ENCODE results near the gene UGT1A4.

The UGT1A4 gene

DNA sequence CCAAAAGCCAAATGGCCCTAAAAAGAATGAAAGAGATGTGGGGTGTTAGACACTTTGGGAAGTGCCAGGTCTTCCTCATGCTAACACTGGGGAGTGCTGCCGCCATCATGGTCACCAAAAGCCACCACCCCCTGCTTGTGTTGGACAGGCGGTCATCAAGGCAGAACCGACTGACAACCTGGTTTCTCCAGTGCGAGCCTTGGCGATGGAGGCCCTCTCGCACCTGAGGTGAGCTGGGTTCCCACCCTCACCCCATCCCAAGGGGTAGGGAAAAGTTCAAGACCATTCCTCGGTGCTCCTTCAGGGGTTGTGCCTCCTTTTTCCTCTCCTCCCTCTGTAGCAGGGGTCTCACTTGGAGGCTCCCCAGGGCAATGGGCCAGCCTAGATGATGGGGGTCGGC, 93.2 kb downstream of the UGT1A4 start:
- DNase-seq (ENCODE audit: low spot score): no peak

DNA sequence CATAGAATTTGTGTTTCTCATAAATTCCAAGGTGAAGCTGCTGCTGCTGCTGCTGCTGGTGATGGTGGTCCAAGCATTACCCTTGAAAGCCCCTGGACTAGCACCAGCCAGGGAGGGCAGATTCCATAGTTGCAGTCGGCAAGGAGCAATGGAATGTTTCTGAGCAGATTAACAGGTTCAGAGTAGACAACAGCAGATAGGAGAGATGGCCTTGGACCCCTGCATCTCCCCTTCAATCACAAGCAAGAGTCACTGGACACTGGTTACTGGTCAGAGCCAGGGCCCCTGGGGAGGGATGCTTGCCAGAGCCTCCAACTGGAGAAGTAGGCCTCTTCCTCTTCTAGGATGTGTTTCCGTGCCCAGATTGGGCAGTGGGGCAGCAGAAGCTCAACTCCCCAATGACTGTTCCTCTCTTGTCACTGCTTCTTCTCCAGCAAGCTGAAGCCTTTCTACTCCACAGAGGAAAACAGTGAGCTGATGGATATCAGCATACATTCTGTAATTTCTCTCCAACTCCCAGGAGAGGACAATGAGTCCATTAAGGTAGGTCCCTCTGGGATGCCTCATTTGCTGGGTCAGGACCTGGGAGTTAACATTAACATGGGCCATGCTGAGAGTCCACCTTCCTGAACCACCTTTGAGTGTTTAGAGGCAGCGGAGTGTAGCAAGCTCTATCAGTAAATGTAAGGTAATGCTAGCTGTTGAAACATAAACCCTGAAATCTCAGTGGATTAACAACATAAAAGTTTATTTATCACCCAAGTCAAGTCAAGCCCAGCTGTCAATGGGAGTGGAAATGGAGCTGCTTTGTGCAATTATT, 94.9 kb downstream of the UGT1A4 start:
- no peak for DNase-seq (ENCODE audit: low spot score)

DNA sequence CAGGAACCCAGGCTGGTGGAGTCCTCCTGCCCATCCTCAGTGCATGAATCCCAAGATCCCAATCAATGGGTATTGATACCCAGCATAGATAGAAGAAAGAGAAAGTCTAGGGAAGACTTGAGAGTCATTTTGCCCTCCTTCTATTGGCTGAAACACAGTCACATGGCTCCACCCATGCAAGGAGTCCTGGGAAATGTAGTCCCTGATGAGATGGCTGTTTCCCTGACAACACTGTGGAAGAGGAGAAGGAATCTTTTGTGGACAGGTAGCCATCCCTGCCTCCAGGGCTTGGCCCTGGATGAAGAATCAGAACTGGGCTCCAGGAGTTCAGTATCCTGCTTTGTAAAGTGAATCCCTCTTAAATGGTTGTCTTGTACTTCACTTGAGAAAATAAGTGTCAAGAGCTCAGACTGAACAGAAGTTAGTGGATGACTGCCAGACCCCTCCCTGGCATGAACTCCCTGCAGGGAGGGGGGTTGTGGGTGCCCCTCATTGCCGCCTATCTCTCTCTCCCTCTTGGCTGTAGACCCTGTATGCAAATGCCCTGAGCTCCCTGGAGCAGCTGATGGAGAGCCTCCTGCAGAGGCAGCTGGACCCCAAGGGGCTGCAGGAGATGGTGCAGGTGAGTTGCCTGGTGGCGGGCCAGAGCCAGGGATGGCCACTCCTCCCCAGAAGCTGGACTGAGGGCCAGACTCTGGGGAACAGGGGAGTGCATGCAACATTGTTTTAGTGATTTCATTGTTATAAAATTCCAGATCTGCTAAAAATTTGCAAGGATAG, 95.7 kb downstream of the UGT1A4 start:
- no peak for DNase-seq (ENCODE audit: low spot score)

DNA sequence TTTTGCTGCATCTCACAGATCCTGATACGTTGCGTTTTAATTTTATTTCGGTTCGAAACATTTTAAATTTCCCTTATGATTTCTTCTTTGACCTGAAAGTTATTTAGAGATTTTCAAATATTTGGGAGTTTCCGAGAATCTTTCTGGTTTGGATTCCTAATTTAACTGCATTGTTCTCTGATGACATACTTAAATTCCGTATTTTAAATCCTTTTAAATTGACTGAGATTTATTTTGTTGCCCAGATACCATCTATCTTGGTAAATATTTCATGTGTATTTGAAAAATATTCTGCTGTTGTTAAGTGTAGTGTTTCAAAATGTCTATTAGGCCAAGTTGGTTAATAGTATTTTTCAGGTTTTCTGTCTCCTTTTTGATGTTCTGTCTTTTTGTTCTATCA, 97.3 kb downstream of the UGT1A4 start:
- DNase-seq (ENCODE audit: low spot score): no peak

DNA sequence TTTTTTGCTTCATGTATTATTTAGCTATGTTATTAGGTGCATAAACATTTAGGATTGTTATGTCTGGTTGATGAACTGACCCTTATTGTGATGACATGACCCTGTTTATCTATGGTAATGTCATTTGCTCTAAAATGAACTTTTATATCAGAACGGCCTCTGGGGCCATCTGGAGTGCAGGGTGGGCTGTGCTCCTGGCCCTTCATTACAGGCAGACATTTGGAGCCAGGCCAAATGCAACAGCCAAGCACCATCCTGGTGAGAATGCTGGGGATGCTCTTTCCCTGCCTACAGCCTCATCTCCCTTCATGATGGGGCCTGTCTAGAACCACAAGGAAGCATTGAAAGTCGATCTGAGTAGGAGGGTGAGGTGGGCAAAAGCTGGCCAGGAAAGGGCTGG, 97.8 kb downstream of the UGT1A4 start:
- no peak for DNase-seq (ENCODE audit: low spot score)

DNA sequence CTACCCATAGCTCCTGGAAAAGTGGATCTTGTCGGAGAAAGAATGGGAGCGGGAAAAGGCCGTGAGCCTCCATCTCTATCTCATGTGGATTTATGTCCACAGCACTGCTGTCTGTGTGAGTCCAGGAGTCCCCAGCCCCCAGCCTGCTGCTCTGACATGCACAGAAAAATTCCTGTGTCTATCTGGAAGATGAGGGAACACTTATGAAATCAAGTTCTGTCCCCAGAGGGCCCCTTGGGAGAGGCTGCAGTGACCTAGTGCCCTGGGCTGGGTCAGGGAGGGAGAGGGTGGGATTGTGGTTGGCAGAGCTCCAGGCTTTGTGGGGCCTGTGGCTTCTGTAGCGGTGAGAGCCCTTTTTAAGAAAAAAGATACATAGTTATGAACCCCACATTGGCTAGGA, 98.2 kb downstream of the UGT1A4 start:
- no peak for DNase-seq (ENCODE audit: low spot score)

DNA sequence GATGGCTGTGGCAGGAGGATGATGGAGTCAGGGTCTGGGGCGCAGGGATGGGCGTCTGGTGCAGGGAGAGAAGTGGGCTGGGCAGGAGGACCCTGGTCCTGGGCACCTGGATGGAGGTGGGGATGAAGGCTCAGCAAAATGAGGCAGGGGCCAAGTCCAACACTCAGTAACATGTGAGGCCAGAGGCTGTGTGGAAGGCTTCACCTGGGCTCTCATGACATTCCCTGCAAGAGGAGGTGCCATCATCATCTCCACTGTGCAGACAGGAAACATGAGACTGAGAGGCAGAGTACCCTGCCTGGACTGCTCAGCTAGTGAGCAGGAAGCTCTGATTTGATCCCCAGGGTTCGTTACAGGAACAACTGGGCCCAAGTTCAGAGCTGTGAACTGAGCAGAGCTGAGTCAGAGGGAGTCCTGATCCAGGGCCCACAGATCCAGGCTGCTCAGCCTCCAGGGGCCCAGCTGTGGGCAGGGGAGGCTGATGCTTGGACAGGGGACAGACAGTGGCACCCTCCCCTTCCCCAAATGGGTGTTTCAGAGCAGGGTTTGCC, 98.9 kb downstream of the UGT1A4 start:
- peak; percentile 52 for DNase-seq (ENCODE audit: low spot score)

DNA sequence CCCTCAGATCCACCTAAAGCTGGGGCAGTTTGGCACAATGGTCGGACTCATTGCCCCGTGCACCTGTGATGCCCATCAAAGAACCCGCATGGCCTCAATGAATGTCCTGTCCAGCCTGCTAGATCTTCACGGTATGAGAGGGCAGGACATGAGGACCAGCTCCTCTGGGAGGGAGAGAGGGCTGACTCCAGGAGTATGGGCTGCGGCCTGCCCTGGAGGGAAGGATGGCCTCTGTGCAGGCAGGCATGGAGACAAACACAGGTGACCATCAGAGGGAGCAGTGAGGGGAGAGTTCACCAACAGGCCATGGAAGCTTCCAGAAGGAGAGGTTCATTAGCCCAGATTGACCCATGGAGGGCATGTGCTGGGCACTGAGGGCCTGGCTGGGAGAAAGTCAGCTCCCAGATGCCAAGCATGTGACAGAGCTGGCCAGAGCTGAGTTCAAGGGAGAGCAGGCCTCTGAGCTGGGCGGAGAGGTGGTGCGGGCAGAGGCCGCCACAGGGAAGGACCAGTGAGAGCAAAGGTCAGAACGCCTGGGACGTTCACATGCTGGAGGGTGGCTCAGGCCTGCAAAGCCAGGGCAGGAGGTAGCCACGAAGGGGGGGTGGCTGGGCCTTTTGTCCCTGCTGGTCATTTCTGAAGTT, 99.6 kb downstream of the UGT1A4 start:
- no peak for DNase-seq (ENCODE audit: low spot score)

DNA sequence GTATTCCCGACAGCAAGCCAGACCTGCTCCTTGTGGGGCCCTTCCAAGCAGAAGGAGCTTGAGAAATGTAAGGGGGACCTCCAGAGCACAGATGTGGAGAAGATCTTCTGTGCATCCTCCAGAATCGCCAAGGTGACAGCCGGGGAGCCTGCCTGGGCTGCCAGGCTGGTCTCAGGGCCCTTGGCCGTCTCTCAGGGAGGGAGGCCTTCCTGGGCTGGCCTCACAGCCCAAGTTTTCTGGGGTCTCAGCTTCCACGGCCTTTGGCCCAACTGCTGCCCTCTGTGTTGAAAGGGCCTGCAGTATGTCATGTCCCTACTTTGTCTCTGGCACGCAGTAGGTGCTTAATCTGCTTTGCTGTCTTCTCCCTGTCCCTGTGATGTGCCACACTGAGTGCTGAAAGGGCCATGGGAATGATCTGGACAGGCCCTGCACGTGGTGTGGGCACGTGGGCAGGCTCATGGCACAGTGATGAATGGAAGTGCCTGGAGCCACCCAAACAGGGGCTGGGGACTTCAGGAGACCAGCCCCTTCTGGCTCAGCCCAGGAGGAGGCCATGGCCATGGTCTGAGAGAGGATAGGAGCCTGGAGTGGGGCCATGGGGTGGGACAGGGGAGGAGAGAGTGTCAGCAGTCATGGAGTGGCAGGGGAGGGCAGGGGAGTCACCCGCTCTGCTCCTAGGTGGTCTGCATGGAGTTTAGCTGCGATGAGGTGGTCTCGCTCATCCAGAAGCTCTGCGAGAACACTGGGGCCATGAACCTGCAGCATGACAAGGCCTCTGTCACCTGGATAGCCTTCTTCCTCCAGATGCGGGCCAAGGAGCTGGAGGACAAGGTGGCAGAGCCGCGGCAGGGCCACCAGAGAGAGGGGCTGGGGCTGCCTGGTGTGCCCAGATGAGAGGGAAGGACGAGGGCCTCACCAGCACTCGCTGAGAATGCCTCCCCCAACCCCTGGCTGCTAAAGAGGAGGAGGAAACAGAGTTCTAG, 100.4 kb downstream of the UGT1A4 start:
- no peak for DNase-seq (ENCODE audit: low spot score)

DNA sequence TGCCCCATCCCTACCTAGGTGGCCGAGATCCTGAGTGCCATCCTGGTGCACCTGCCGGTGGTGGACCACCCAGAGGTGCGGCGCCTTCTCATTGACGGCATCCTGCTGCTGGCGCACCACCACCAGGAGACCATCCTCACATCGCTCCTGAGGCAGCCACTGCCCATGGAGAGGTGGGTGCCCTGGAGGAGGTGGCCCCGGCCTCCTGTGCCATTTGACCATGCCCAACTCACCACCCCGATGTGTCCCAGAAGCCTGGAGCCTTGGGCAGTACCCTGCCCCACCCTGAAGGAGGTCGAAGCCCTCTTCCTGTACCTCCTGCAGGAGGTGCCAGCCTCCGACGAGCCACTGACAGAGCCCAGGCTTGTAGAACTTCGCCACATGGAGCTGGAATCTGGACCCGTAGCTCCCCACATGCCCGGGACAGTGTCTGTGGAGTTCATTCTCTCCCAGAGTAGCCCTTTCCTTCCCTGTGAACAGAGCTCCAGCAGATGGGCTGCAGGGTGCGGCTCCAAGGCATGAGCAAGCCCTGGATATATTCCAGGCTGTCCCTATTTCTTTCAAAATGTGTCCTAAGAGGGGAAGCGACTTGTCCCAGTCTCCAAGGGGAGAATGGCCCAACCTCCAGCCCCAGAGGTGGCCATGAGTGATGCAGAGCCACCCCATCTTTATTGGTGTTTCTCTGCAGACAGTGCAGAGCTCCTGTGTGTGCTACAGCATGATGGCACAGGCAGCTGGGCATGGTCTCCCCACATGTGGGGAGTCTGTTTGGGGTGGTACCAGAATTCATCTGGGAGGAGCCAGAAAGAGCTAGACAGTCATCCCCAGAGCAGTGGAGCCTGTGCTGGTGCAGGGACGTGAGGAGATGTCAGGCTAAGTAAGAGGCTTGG, 101.6 kb downstream of the UGT1A4 start:
- DNase-seq (ENCODE audit: low spot score): peak; percentile 72

DNA sequence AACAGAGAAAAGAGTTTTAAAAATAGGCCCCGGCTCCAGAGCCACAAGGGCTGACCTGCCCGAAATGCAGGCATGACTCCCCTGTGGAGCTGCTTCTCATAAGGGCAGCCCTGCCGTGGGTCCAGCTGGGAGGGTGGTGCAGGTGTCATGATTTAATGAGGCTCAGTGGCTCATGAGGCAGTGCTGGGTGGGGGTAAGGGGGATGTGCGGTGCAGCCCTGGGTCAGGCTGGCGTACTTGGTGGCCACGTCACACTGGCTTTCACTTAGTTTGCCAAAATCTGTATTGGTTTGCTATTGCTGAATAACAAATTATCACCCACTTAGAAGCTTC, 102.2 kb downstream of the UGT1A4 start:
- DNase-seq (ENCODE audit: low spot score): no peak

DNA sequence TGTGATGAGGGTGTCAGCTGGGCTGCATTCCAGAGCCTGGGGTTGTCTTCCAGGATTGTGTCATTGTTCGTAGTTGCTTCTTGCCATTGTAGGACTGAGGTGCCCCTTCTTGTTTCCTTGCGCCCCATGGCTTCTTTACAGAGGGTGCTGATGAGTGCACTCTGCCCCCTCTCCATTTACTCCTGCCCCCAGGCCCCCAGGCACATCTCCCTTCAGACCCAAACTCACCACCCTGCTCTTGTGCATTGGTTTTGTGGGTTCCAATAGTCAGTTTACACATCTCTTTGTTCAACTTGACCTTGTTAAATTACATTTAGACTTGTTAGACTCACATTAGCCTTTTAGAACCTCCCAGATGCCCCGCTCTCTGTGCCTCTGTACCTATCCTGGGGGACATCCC, 102.7 kb downstream of the UGT1A4 start:
- no peak for DNase-seq (ENCODE audit: low spot score)

DNA sequence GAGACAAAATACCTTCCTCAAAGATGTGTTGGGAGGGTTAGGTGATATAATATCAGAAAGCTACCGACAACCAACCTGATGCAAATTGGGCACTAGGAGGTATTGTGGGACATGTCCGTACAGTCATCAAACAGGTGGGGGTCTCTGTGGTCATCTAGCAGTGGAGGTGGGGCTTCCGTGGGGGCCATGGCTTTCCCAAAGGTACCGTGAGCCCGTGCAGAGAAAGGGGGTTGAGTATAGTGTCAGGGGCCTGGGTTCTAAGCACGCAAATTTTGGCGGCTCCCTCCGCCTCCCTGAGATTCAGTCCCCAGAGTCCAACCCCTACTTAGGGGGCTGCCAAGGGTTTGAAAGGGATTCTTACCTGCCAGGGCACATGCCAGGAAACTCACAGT, 103.2 kb downstream of the UGT1A4 start:
- no peak for DNase-seq (ENCODE audit: low spot score)

DNA sequence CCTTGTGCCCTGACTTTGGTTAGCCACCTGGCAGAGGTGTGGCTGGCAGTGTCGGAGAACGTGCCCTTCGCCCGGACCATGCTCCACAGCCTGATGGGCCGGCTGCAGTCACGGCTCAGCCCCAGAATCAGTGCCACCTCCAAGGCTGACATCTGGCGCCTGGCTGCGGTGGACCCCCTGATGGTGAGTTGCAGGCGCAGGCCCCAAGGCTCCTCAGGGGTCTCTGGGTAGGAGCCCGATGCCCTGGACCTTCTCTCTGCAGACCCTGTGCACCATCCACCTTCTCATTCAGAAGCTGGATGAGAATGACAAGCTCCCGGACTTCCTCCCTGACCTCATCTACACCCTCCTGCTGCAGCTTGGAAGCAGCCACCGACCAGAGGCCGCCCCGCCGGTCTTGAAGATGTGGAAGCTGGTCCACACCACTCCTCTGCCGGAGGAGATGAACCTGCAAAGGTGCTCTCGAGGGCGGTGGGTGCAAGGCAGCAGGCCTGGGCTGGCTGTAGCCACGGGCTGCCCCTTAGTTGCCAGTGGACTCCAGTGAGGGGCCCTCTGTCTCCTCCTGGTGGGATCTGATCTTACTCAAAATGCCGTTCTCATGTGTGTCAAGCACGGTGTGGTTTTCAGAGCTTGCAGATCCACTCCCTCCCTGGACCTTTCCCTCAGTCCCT, 103.7 kb downstream of the UGT1A4 start:
- no peak for DNase-seq (ENCODE audit: low spot score)

Data from AG20443 (cell line).